GM12878 (cell line): Measurements from ENCODE around the gene NKD1. TPM values are rescaled to one million over a fixed set of nuclear protein-coding genes. Genes with fewer than 3 reads are reported as not detected.

Experiments
- ATAC-seq: fragments of 200-7000 bp; cut with Tn5 transposase; 3 replicates; pipeline ENCODE4 v1.9.1; 2020; ENCODE audit warnings: mild to moderate bottlenecking, moderate library complexity
- BruUV-seq: library from RNA; stranded (reverse); fragments of 400-500 nt; replicated peaks from 2 replicates; lab custom pipeline; 2021; lab: Mats Ljungman, UMichigan
- CTCF ChIA-PET: fragments of 300-600 bp; sonication (Branson Sonifier 250); formaldehyde crosslinking; extraction: SDS; loops from one replicate; lab custom pipeline; 2021; ENCODE audit warnings: inconsistent platforms; lab: Yijun Ruan, JAX
- POLR2A ChIA-PET: fragments of 350-600 bp; formaldehyde crosslinking; extraction: SDS; loops from one replicate; lab custom pipeline; 2021; ENCODE audit warnings: inconsistent platforms; lab: Charles Lee
- RAD21 ChIA-PET: fragments of 300-600 bp; sonication (Branson Sonifier 250); formaldehyde crosslinking; loops from one replicate; lab custom pipeline; 2023; ENCODE audit warnings: antibody characterized with exemption; ENCODE audit not compliant: unreplicated experiment; lab: Charles Lee
- SMC1A ChIA-PET: fragments of 300-600 bp; sonication (Branson Sonifier 250); formaldehyde crosslinking; loops from one replicate; lab custom pipeline; 2023; ENCODE audit not compliant: unreplicated experiment, uncharacterized antibody; lab: Charles Lee
- DNase-seq: peaks from one replicate; pipeline ENCODE4 v3.0.0-alpha.2; 2011; ENCODE audit warnings: low read depth, low spot score
- FAIRE-seq: peaks from 3 replicates; lab custom pipeline; 2011; peaks lifted over from hg19 to GRCh38; lab: Jason Lieb, UNC
- H2AFZ ChIP-seq: 2 replicates; pipeline ENCODE4 v1.6.0; 2011; ENCODE audit warnings: low read depth, low read length, control low read depth; ENCODE audit not compliant: control insufficient read depth
- H3K27ac ChIP-seq: 2 replicates; pipeline ENCODE4 v1.5.1; 2011; ENCODE audit warnings: control low read depth; ENCODE audit not compliant: control insufficient read depth, insufficient read depth
- H3K27me3 ChIP-seq, 2 experiments: replicated peaks in 1 of 2; 2 replicates each; pipeline versions ENCODE4 v1.6.0 to v1.6.1; 2011; ENCODE audit warnings: low read length in 1 of 2; ENCODE audit not compliant: control insufficient read depth in 2 of 2, insufficient read depth in 2 of 2
- H3K36me3 ChIP-seq, 2 experiments: 2 replicates each; pipeline ENCODE4 v1.5.1; 2011; ENCODE audit warnings: low read length in 1 of 2; ENCODE audit not compliant: control insufficient read depth in 2 of 2, insufficient read depth in 2 of 2
- H3K4me1 ChIP-seq: 2 replicates; pipeline ENCODE4 v1.6.1; 2011; ENCODE audit warnings: mild to moderate bottlenecking, low read length, moderate library complexity, mixed read lengths; ENCODE audit not compliant: control insufficient read depth, insufficient read depth
- H3K4me2 ChIP-seq: 2 replicates; pipeline ENCODE4 v1.6.0; 2011; ENCODE audit warnings: control low read depth; ENCODE audit not compliant: control insufficient read depth, insufficient read depth
- H3K4me3 ChIP-seq: fragments of 200-600 bp; sonication (generic); 2 replicates; pipeline ENCODE4 v1.5.1; 2016
- H3K79me2 ChIP-seq: 2 replicates; pipeline ENCODE4 v1.6.0; 2011; ENCODE audit warnings: low read length; ENCODE audit not compliant: control insufficient read depth, insufficient read depth
- H3K9ac ChIP-seq: 2 replicates; pipeline ENCODE4 v1.8.0; 2011; ENCODE audit warnings: low read length, control low read depth, mixed read lengths; ENCODE audit not compliant: control insufficient read depth, insufficient read depth
- H3K9me3 ChIP-seq: replicated peaks from 3 replicates; pipeline ENCODE4 v1.5.1; 2011; ENCODE audit warnings: mild to moderate bottlenecking, low read length; ENCODE audit not compliant: control insufficient read depth, insufficient read depth
- H4K20me1 ChIP-seq: 2 replicates; pipeline ENCODE4 v1.6.0; 2011; ENCODE audit not compliant: control insufficient read depth, insufficient read depth
- ATF3 ChIP-seq: IDR thresholded peaks from 2 replicates; pipeline ENCODE4 v1.6.1; 2011; ENCODE audit warnings: low read depth, mild to moderate bottlenecking, low read length, moderate library complexity, borderline replicate concordance; ENCODE audit errors: extremely low read depth
- FOS ChIP-seq: IDR thresholded peaks from 3 replicates; pipeline ENCODE4 v1.6.1; 2011; ENCODE audit warnings: borderline replicate concordance; ENCODE audit not compliant: insufficient read length; ENCODE audit errors: extremely low read depth
- JUNB ChIP-seq: IDR thresholded peaks from 2 replicates; pipeline ENCODE4 v1.6.1; 2016; ENCODE audit warnings: antibody characterized with exemption, mild to moderate bottlenecking
- KAT2A ChIP-seq: conservative IDR thresholded peaks from 2 replicates; pipeline ENCODE4 v1.6.1; 2011; ENCODE audit warnings: low read depth, low read length; ENCODE audit not compliant: control insufficient read depth
- LARP7 ChIP-seq: fragments of 450-650 bp; IDR thresholded peaks from 2 replicates; pipeline ENCODE4 v1.6.1; 2017; ENCODE audit warnings: mild to moderate bottlenecking
- MXI1 ChIP-seq: fragments of 150-350 bp; IDR thresholded peaks from 2 replicates; pipeline ENCODE4 v1.6.1; 2011; ENCODE audit warnings: low read depth, mild to moderate bottlenecking, inconsistent platforms, low read length, improper control_type of control experiment
- MYC ChIP-seq: IDR thresholded peaks from 2 replicates; pipeline ENCODE4 v1.6.1; 2011; ENCODE audit warnings: mild to moderate bottlenecking, low read length, moderate library complexity, inconsistent platforms; ENCODE audit not compliant: insufficient read depth, insufficient replicate concordance, insufficient read length, severe bottlenecking
- NFXL1 ChIP-seq: fragments of 450-650 bp; IDR thresholded peaks from 2 replicates; pipeline ENCODE4 v1.6.1; 2017; ENCODE audit warnings: antibody characterized with exemption, mild to moderate bottlenecking, borderline replicate concordance
- NR2C1 ChIP-seq: fragments of 450-650 bp; IDR thresholded peaks from 2 replicates; pipeline ENCODE4 v1.6.1; 2017; ENCODE audit warnings: antibody characterized with exemption, mild to moderate bottlenecking, moderate library complexity
- PAX5 ChIP-seq: IDR thresholded peaks from 2 replicates; pipeline ENCODE4 v1.6.1; 2011; ENCODE audit warnings: low read depth, low read length, borderline replicate concordance
- PAX8 ChIP-seq: fragments of 450-650 bp; IDR thresholded peaks from 2 replicates; pipeline ENCODE4 v1.6.1; 2017; ENCODE audit warnings: mild to moderate bottlenecking, moderate library complexity
- POLR2AphosphoS2 ChIP-seq: IDR thresholded peaks from 2 replicates; pipeline ENCODE4 v1.6.1; 2011; ENCODE audit warnings: low read depth, mild to moderate bottlenecking, low read length, improper control_type of control experiment, moderate library complexity
- ZBTB4 ChIP-seq: fragments of 450-650 bp; formaldehyde crosslinking; IDR thresholded peaks from 2 replicates; pipeline ENCODE4 v1.4.0; 2022; ENCODE audit warnings: mild to moderate bottlenecking, moderate library complexity
- WGBS: methylation state at CpG from one replicate; pipeline ENCODE4 v1.1.6; 2016; ENCODE audit warnings: low lambda C conversion rate; ENCODE audit not compliant: insufficient replicate concordance, insufficient coverage; ENCODE audit errors: missing lambda C conversion rate; 5-methylcytosine and 5-hydroxymethylcytosine counted together
- in situ Hi-C: fragments of 300-500 bp; cut with MboI; formaldehyde crosslinking; loops from 9 replicates; pipeline ENCODE4 v1.14.3; 2018; ENCODE audit warnings: mixed read lengths
- intact Hi-C: fragments of 100-400 bp; cut with micrococcal nuclease; formaldehyde crosslinking; loops from one replicate; pipeline ENCODE4 v1.14.2; 2022; ENCODE audit not compliant: unreplicated experiment
- polyA plus RNA-seq, 11 experiments: library from polyadenylated mRNA; depleted of rRNA in 4 of 11; unstranded in 6 of 11; stranded (reverse) in 5 of 11; fragments of >200 nt; fragmentation: Nextera tagmentation in 4 of 11; fragmentation: Illumina TruSeq in 1 of 11; extraction: Ambion mirVana in 4 of 11; extraction: Trizol in 1 of 11; gene quantifications; 1 replicate in 1 of 11; 2 replicates in 10 of 11; pipeline versions ENCODE4 v1.2.1 to v1.2.3, GENCODE V29; 2011 to 2016; ENCODE audit warnings: inconsistent platforms in 2 of 11, missing spikeins in 2 of 11, low read depth in 1 of 11
- total RNA-seq, 4 experiments: library from RNA; depleted of rRNA in 3 of 4; stranded (reverse); fragments of >200 nt in 3 of 4; fragmentation: Illumina TruSeq in 1 of 4; extraction: Trizol in 1 of 4; gene quantifications; 2 replicates each; pipeline versions ENCODE4 v1.2.1 to v1.2.3, GENCODE V29; 2013 to 2021
- TF ChIP-seq, protein P1 (sequence below): fragments of 450-650 bp; IDR thresholded peaks from 2 replicates; pipeline ENCODE4 v1.6.1; 2017; ENCODE audit warnings: low read depth, mild to moderate bottlenecking, moderate library complexity
- TF ChIP-seq, protein P2 (sequence below): fragments of 150-350 bp; IDR thresholded peaks from 2 replicates; pipeline ENCODE4 v1.6.1; 2014; ENCODE audit warnings: mild to moderate bottlenecking, low read depth, low read length

Gene NKD1
- total and polyA plus RNA-seq, 10 of the 15 experiments (the other 5 are each of a cell fraction or from before 2014, with no cell fraction given) = under 0.01 to 0.49 (median 0.04) TPM; not detected in 2

- WGBS = 57% methylated on average over 5 of the region's 5 CpGs
- RAD21 ChIA-PET = no interaction called here
- Histone ChIP-seq H3K27me3 (no peaks in the 10 kb centered on the region; a peak in 2 of 4 replicates), H3K4me3 (no peak overlapping the region), H3K27ac (no peak overlapping the region), H3K9me3 (no peaks in the 10 kb centered on the region), H3K4me1 (no peaks in the 10 kb centered on the region), H3K4me2 (no peak overlapping the region), H3K9ac (no peak overlapping the region), H2AFZ (no peak overlapping the region), H4K20me1 (no peaks in the 10 kb centered on the region), H3K36me3 (no peaks in the 10 kb centered on the region), H3K79me2 (no peaks in the 10 kb centered on the region)
- intact Hi-C loops = no loop called here
- ATAC-seq (peak; percentile 34; the same call in 2 of the 3 replicates), FAIRE-seq (no peak), DNase-seq (no peak)
- CTCF ChIA-PET = interaction anchor here (0.6 to 1.5 kb wide), 2 partner anchors 9 to 1104 kb away, joined by 3 to 4 read pairs; no protein-coding TSS in a partner anchor
- in situ Hi-C loops = no loop called here
- BruUV-seq = no TSS peak
- SMC1A ChIA-PET = interaction anchor here (0.6 to 1.3 kb wide), 3 partner anchors 9 to 149 kb away, joined by 3 read pairs; no protein-coding TSS in a partner anchor
- POLR2A ChIA-PET = interaction anchor here (0.7 kb wide), 1 partner anchor 108 kb away, joined by 3 read pairs; no protein-coding TSS in a partner anchor
- no peak for TF ChIP-seq JUNB
- TF ChIP-seq, protein P1, sequence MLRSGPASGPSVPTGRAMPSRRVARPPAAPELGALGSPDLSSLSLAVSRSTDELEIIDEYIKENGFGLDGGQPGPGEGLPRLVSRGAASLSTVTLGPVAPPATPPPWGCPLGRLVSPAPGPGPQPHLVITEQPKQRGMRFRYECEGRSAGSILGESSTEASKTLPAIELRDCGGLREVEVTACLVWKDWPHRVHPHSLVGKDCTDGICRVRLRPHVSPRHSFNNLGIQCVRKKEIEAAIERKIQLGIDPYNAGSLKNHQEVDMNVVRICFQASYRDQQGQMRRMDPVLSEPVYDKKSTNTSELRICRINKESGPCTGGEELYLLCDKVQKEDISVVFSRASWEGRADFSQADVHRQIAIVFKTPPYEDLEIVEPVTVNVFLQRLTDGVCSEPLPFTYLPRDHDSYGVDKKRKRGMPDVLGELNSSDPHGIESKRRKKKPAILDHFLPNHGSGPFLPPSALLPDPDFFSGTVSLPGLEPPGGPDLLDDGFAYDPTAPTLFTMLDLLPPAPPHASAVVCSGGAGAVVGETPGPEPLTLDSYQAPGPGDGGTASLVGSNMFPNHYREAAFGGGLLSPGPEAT = no peak
- no peak for TF ChIP-seq NFXL1
- no peak for TF ChIP-seq POLR2AphosphoS2
- no peak for TF ChIP-seq PAX5
- TF ChIP-seq MXI1 = no peak
- no peak for TF ChIP-seq ATF3
- no peak for TF ChIP-seq FOS
- TF ChIP-seq ZBTB4 (CRISPR knock-in tag) = no peak
- TF ChIP-seq LARP7 = no peak
- TF ChIP-seq KAT2A = no peak
- TF ChIP-seq PAX8 = no peak
- TF ChIP-seq, protein P2, sequence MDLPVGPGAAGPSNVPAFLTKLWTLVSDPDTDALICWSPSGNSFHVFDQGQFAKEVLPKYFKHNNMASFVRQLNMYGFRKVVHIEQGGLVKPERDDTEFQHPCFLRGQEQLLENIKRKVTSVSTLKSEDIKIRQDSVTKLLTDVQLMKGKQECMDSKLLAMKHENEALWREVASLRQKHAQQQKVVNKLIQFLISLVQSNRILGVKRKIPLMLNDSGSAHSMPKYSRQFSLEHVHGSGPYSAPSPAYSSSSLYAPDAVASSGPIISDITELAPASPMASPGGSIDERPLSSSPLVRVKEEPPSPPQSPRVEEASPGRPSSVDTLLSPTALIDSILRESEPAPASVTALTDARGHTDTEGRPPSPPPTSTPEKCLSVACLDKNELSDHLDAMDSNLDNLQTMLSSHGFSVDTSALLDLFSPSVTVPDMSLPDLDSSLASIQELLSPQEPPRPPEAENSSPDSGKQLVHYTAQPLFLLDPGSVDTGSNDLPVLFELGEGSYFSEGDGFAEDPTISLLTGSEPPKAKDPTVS = no peak
- no peak for TF ChIP-seq MYC
- TF ChIP-seq NR2C1 = no peak
Observed at GRCh38 chr16:50657241-50657640, 109.0 kb downstream of the NKD1 start.
